Ammon's horn (tissue), 1 donor: ENCODE measurements around the gene IL12RB2.

Experiments
- DNase-seq: peaks from one replicate; pipeline ENCODE4 v3.0.0-alpha.2; 2016; ENCODE audit warnings: low spot score

Gene IL12RB2

GRCh38 chr1:67307251-67308060 is at the start of gene IL12RB2:
Gene IL12RB2, plus strand, starts transcription at chr1:67307873. Its CDS starts 12,496 bp downstream, at chr1:67320369.
- DNase-seq: no peak

- DNase-seq: no peak
Measured at GRCh38 chr1:67261680-67262079, 46.0 kb upstream of the IL12RB2 start.

GRCh38 chr1:67262735-67263134 is 44.9 kb upstream of the IL12RB2 start:
- DNase-seq: no peak

- no peak for DNase-seq
Measured at GRCh38 chr1:67264152-67264551, 43.5 kb upstream of the IL12RB2 start.

GRCh38 chr1:67264899-67265298 is 42.8 kb upstream of the IL12RB2 start:
- DNase-seq: no peak

- peak; percentile 3 for DNase-seq
Measured at GRCh38 chr1:67269061-67269460, 38.6 kb upstream of the IL12RB2 start.

- DNase-seq: no peak
Measured at GRCh38 chr1:67270541-67270940, 37.1 kb upstream of the IL12RB2 start.

GRCh38 chr1:67273591-67273990 is 34.1 kb upstream of the IL12RB2 start:
- no peak for DNase-seq

- no peak for DNase-seq
Measured at GRCh38 chr1:67274623-67275325, 32.9 kb upstream of the IL12RB2 start.

- DNase-seq: no peak
Measured at GRCh38 chr1:67280696-67281095, 27.0 kb upstream of the IL12RB2 start.

GRCh38 chr1:67281244-67281643 is 26.4 kb upstream of the IL12RB2 start:
- no peak for DNase-seq

- no peak for DNase-seq
Measured at GRCh38 chr1:67285780-67286488, 21.7 kb upstream of the IL12RB2 start.

GRCh38 chr1:67290236-67290635 is 17.4 kb upstream of the IL12RB2 start:
- no peak for DNase-seq

GRCh38 chr1:67294836-67295617 is 12.6 kb upstream of the IL12RB2 start:
- DNase-seq: no peak

- no peak for DNase-seq
Measured at GRCh38 chr1:67298762-67299161, 8.9 kb upstream of the IL12RB2 start.

GRCh38 chr1:67299296-67299695 is 8.4 kb upstream of the IL12RB2 start:
- DNase-seq: no peak

- DNase-seq: no peak
Measured at GRCh38 chr1:67300561-67300960, 7.1 kb upstream of the IL12RB2 start.

GRCh38 chr1:67304023-67304422 is 3.6 kb upstream of the IL12RB2 start:
- DNase-seq: no peak

GRCh38 chr1:67306547-67306946 is 1.1 kb upstream of the IL12RB2 start:
- no peak for DNase-seq

- no peak for DNase-seq
Measured at GRCh38 chr1:67308136-67308535, 463 bp downstream of the IL12RB2 start.

- no peak for DNase-seq
Measured at GRCh38 chr1:67312615-67313014, 4.9 kb downstream of the IL12RB2 start.
